Stimulated activated CD8-positive, alpha-beta memory T cell treated with anti-CD3 and anti-CD28 coated beads, Interleukin-7, amount 100 ng/mL, for 1 hour (primary cell): ENCODE data around the gene INCA1.
"Not testable (repeated sequence)": the region's sequence is repeated elsewhere in the genome, so short reads cannot be mapped to it uniquely, and the experiment has no call there.

ENCODE experiments used
- DNase-seq, 2 donors: peaks; one replicate each; pipeline ENCODE4 v3.0.0-alpha.2; 2020; ENCODE audit warnings: low read depth in 2 of 2

The INCA1 gene

GRCh38 chr17:4997302-4998026, at the start of gene INCA1, which contains the start of gene KIF1C:
TSS of gene INCA1 (minus strand) at chr17:4997522. CDS start at chr17:4994437, 3,085 bp downstream.
TSS of gene KIF1C (plus strand) at chr17:4997950. CDS start at chr17:5000247, 2,297 bp downstream.
- peak; percentile 78 to 81 for DNase-seq

DNA sequence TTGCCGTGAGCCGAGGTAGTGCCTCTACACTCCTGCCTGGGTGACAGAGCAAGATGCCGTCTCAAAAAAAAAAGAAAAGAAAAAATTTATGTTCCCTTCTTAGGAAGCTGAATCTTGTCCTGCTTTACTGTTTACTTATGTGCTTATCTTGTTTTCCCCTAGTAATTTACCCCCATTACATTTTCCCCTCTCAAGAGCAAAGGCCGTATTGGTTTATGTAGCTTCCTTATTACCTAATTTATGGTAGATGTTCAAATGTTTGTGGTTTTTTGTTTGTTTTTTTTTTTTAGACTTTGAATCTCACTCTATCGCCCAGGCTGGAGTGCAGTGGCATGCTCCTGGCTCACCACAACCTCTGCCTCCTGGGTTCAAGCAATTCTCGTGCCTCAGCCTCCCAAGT, 48.2 kb upstream of the INCA1 start:
- no peak for DNase-seq

- no peak for DNase-seq
Observed at GRCh38 chr17:5044630-5045029, 47.3 kb upstream of the INCA1 start.

GRCh38 chr17:5043524-5043923, 46.2 kb upstream of the INCA1 start:
- DNase-seq = no peak

DNA sequence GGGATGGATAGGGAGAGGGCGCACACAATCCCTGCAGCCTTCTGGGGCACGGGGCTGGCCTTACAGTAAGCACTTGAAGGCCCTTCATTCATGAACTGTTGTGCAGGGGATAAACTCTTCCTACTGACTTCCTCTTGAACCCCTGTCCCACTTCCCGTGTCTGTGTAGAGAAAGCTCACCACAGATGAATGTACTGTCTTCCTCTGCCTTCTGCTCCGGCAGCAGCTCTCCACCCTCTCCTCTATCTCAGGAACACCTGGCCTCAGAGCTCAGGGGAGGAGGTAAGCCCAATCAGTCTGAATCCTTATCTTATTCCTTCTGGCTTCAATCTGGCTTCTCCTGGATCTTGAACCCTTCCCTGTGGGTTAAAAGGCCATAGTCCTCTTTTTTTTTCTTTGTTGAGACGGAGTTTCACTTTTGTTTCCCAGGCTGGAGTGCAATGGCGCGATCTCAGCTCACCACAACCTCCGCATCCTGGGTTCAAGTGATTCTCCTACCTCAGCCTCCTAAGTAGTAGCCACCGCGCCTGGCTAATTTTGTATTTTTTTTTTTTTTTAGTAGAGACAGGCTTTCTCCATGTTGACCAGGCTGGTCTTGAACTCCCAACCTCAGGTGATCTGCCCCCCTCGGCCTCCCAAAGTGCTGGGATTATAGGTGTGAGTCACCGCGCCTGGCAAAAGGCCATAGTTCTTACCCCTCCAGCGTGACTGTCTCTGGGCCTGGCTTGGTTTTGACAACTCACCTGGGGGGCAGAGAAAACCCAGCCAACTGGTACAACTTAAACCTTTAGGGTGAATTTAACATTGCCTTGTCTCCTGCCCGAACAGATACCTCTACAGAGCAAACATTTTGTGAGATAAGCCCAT, 45.1 kb upstream of the INCA1 start:
- no peak for DNase-seq

- no peak for DNase-seq
Observed at GRCh38 chr17:5035315-5035714, 38.0 kb upstream of the INCA1 start, which contains the start of gene SLC52A1. TSS of gene SLC52A1 (minus strand) at chr17:5035426. CDS start at chr17:5034606, 820 bp downstream.

DNA sequence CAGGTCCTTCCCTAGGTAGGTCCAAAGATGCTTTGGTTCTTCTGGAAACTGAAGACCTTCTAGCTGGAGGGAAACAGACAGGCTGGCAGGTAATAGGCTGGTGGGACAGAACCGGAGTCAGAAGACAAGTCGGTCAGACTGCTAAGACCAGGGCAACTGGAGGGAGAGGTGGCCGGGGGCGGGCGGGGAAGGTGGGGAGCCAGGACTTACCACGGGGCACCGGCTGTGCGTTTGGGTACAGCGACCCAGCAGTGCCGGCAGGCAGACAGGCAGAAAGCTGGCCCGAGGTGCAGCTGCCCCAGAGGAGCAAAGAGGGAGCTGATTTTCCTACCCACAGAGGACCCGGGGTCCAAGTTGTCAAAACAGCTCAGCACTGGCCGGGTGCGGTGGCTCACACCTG, 37.3 kb upstream of the INCA1 start:
- DNase-seq = no peak

DNA sequence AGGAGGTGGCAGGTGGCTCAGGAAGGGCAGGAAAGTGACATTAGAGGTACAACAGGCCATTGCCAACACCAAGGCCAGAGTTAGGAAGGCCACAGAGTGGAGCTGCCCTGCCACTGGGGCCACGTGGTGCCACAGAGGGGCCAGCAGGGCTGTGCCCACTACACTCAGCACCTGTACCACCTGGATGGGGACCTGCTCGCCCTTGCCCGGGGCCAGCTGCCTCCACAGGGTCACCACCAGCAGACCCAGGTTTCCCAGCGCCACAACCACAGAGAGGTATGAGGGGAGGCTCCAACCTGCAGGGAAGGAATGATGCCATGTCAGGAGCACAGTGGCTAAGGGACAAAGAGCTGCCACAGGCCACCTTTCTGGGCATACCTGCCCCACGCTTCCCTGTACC, 36.7 kb upstream of the INCA1 start:
- DNase-seq = no peak

- DNase-seq = no peak
Observed at GRCh38 chr17:5033352-5034015, 36.2 kb upstream of the INCA1 start.

DNA sequence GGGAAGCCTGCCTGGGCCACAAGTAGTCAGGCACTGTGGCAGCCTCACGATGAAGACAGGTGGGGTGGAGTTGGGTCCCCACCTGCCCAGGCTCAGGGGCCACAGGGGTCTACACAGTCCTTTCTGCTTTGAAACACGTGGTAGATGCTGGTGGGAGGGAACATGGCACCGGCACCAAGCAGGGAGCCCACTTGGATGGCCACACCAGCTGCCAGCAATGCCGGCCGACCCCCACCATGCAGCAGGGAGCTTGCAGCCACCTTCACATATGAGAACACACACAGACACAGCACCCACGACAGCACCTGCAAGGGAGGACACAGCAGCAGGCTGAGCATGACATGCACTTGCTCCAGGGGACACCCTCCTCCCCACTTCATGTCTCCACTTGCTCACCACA, 35.5 kb upstream of the INCA1 start:
- DNase-seq = no peak

DNA sequence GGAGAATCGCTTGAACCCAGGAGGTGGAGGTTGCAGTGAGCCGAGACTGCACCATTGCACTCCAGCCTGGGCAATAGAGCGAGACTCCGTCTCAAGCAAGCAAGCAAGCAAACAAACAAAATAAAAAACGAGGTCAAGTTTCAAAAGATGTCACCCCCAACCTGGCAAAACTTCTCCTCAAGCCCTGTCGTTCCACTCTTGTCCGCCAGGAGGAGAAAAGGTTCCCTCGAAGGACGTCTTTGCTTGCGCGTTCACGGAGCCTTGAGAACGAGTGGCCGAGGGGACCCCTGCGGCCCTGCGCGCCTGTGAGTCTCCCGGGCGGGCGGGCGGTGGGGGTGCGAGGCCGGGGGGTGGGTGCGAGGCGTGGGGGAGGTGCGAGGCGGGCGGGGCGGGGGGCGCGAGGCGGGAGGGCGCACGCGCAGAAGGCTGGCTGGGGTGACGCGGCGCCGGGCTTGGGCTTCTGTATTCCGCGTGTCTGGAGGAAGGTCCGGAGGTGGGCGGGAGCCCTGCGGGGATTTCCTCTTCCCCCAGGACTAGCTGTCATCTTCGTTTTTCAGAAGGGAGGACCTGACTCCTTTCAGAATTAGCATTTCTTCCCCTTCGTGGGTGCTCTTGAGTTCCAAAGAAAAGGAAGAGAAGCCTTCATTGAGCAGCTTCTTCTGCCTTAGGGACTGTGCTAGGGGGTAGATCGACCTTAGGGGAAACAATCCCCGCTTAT, 34.2 kb upstream of the INCA1 start:
- DNase-seq = peak; percentile 62 to 70

DNA sequence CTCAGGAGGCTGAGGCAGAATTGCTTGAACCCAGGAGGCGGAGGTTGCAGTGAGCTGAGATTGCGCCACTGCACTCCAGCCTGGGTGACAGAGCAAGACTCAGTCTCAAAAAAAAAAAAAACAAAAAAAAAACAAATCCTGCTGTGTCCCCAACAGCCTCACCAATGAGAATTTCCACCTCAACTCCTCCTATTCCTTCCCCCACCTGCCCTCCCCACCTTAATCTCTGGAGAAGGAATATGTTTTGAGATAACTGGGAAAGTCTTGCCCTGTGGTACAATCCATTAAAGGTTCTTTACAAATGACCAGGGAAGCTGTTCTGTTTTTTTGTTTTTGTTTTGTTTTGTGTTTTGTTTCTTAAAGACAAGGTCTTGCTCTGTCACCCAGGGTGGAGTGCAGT, 32.8 kb upstream of the INCA1 start:
- DNase-seq = not testable (repeated sequence)

GRCh38 chr17:5027916-5028315, 30.6 kb upstream of the INCA1 start:
- no peak for DNase-seq

GRCh38 chr17:5027299-5027698, 30.0 kb upstream of the INCA1 start:
- DNase-seq = no peak

GRCh38 chr17:5024604-5025003, 27.3 kb upstream of the INCA1 start:
- no peak for DNase-seq

DNA sequence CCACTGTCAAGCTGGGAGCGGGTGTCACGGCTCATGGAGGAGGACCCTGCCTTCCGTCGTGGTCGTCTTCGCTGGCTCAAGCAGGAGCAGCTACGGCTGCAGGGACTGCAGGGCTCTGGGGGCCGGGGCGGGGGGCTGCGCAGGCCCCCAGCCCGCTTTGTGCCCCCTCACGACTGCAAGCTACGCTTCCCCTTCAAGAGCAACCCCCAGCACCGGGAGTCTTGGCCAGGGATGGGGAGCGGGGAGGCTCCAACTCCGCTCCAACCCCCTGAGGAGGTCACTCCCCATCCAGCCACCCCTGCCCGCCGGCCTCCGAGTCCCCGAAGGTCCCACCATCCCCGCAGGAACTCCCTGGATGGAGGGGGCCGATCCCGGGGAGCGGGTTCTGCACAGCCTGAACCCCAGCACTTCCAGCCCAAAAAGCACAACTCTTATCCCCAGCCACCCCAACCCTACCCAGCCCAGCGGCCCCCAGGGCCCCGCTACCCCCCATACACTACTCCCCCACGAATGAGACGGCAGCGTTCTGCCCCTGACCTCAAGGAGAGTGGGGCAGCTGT, 26.3 kb upstream of the INCA1 start:
- no peak for DNase-seq

- DNase-seq = no peak
Observed at GRCh38 chr17:5022171-5022711, 24.9 kb upstream of the INCA1 start.

- no peak for DNase-seq
Observed at GRCh38 chr17:5020502-5021023, 23.2 kb upstream of the INCA1 start.

GRCh38 chr17:5019475-5019956, 22.2 kb upstream of the INCA1 start:
- DNase-seq = peak in 1 of 2 donors; percentile 14

GRCh38 chr17:5014357-5014756, 17.0 kb upstream of the INCA1 start:
- no peak for DNase-seq

GRCh38 chr17:5011928-5012327, 14.6 kb upstream of the INCA1 start:
- no peak for DNase-seq
